Caki2 (cell line): ENCODE results near the gene NNAT. TPM values are rescaled to one million over a fixed set of nuclear protein-coding genes. Genes with fewer than 3 reads are reported as not detected.

Experiments used
- DNase-seq: peaks from one replicate; pipeline ENCODE4 v3.0.0-alpha.2; 2015; ENCODE audit warnings: low read depth
- in situ Hi-C: cut with HindIII; loops from 2 replicates; pipeline ENCODE4 v1.10.0; 2016; ENCODE audit warnings: low sequenced_read_pairs, low pct_unique_long_range_greater_than_20kb, mixed read lengths
- total RNA-seq: library from RNA; depleted of rRNA; stranded (reverse); fragments of >200 nt; shearing (Covaris generic); gene quantifications from 2 replicates; pipeline ENCODE4 v1.2.3, GENCODE V29; 2014; ENCODE audit warnings: low replicate concordance

The NNAT gene
- total RNA-seq, 1 experiment from 2014 or later, result not detected

DNA sequence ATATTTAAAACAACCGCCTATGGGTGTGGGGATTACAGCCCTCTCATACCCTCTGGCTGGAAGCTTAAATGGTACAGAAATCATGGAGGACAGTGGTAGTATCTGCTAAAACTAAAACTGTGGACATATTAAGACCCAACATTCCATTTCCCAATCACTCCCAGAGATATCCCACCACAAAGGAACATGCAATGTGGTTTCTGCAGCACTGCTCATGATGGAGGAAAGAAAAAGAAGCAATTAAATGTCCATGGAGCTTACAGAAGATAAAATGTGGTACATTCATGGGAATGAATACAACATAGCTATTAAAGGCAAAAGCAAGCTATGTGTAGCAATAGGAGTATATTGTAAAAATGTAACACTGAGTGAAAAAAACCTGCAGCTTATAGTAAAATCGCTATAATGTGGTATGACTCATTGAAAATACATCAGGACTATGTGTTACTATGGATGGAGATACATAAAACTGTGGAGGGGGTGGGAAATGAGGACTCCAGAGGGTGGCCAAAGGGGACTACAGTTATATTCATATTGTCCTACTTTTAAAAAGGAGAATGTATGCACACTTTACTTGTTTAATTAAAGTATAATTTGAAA is 22.9 kb upstream of the NNAT start:
- no peak for DNase-seq
- in situ Hi-C loops, result no loop called here

DNA sequence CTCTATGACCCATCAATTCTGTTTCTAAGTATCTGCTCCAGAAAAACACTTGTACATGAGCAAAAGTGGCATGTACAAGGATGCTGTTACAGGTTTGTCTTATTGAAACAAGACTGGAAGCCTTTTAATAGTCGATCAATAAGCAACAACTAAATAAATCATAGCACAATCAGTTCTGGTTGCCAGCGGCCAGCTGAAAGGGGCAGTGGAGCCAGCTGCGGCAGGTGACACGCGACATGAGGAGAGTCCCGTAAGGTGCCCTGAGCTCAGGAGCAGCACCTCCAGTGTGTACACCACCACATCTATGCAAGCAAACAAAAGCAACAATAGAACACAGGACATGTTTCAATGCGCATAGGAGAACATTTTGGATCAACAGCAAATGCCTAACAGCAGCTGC is 20.7 kb upstream of the NNAT start:
- no peak for DNase-seq
- in situ Hi-C loops, result no loop called here

GRCh38 chr20:37501940-37502339 is 19.1 kb upstream of the NNAT start:
- in situ Hi-C loops, result no loop called here
- no peak for DNase-seq

GRCh38 chr20:37502654-37503053 is 18.4 kb upstream of the NNAT start:
- in situ Hi-C loops, result no loop called here
- DNase-seq, result no peak

- no peak for DNase-seq
- in situ Hi-C loops, result no loop called here
Observed at GRCh38 chr20:37503256-37503927, 17.7 kb upstream of the NNAT start.

DNA sequence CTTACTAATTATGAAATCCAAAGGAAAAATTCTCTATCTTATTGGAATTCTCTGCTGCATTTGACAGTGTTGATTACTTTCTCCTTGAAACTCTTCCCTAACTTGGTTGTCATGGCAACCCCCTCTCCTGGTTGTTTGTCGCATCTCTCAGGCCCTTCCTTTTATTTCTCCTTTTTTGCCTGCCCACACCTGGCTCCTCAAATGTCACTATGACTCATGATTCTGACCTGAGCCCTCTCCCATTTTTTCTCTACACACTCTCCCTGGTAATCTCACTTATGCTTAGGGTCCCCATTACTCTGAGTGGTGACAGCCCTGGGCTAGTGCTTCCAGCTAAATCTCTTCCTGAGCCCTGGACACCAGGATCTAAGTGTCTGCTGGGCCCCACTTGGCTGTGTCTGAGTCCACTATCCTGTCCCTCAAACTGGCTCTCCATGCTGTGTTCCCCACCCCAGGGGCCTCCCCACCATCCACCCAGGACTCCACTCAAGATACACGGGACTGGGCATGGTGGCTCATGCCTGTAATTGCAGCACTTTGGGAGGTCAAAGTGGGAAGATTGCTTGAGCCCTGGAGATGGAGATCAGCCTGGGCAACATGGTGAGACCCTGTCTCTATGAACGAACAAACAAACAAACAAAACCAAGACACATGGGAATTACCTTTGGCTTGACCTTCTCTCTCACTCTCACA is 16.5 kb upstream of the NNAT start:
- in situ Hi-C loops, result no loop called here

GRCh38 chr20:37505263-37506151 is 15.5 kb upstream of the NNAT start:
- in situ Hi-C loops, result no loop called here

More for the DNA sequence above, 16.5 kb upstream of the NNAT start:
- DNase-seq, result no peak

GRCh38 chr20:37506152-37506725 is 14.8 kb upstream of the NNAT start:
- DNase-seq, result no peak
- in situ Hi-C loops, result no loop called here

More at GRCh38 chr20:37505263-37506151, 15.5 kb upstream of the NNAT start:
- DNase-seq, result no peak

- in situ Hi-C loops, result no loop called here
- no peak for DNase-seq
Observed at GRCh38 chr20:37510226-37510625, 10.8 kb upstream of the NNAT start.

GRCh38 chr20:37511610-37512275 is 9.3 kb upstream of the NNAT start:
- no peak for DNase-seq
- in situ Hi-C loops, result no loop called here

DNA sequence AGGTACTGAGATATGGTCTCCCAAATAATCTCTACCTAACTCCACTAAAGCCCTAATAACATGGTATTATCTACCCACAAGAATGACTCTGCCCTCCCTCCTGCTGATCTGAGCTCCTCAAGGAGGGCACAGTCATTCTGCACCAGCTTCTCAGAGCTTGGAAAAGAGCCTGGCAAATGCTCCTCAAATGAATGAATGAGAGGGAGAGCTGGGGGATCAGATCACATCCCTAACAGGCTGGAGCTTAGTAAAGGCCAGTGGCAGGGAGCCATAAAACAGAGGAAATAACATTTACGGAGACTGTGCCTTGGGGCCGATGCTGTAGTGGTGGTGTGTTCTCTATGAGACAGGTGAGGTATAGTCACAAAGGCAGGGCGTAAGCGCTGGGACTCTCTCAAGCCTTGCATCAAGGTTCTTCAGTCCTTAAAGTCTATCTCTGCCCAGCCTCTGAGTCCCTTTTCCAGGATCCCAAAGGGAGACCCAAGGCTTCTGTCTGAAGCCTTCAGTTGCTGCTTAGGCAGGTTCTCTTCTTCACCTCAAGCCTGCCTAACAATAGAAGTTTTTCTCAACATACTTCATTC is 7.2 kb upstream of the NNAT start:
- in situ Hi-C loops, result no loop called here
- DNase-seq, result no peak

DNA sequence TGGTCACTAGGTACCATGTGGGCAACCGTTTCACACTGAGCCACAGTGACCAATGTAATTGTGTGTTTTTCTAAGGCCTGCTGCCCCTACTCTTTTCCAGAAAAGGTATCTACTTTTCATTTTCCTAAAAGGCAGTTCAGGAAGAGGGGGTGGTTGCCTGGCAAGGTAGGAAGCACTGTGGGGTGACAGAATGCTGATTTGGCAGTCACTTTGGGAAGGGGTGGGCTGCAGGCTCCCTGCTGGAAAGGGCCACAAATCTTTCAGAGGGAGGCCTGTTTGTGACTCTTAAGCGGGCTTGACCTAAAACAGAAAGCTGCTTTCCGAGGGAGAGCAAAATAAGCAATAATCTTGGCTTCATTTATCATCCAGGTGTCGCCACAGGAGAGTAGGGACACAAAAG is 5.2 kb upstream of the NNAT start:
- in situ Hi-C loops, result no loop called here
- no peak for DNase-seq

DNA sequence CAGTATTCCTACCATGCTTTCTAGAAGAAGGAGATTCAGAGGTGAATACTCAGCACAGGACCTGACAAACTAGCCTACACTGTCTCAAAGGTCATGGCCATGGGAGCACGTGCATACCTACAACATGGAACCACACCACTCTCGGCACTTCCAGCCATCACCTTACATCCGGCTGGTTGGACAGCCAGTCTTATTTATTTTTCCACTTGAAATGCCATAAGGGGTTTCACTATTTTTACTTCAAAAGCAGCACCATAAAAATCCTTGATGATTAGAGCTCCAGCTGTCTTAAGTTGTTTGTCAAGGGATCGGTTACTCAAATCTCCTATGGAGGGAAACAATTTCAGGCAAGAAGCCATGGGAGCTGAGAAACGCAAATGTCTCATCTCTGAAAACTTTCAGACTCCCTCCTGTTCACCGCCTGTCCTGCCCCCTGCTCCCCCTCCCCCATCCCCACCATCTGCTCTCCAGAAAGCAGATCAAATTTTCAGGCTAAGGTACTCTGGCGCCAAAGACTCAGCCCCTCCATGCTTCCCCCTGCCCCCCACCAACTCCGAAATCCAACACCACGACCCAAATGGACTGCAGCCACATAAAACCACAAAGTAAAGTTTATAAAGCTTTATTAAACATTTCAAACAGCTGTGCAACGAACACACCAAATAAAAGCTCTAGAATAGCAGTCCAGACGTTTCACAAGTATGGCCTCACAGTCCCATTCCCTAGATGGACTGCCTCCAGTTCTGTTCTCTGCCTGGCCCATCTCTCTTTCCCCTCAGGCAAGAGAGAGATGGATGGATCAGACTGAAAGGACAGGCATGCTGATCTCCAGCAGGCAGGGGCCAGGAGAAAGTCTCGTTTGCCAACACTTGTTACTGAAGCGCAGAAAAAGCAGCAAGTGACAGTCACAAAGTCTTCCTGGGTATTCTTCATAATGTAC is 4.0 kb upstream of the NNAT start:
- in situ Hi-C loops, result no loop called here
- DNase-seq, result no peak

DNA sequence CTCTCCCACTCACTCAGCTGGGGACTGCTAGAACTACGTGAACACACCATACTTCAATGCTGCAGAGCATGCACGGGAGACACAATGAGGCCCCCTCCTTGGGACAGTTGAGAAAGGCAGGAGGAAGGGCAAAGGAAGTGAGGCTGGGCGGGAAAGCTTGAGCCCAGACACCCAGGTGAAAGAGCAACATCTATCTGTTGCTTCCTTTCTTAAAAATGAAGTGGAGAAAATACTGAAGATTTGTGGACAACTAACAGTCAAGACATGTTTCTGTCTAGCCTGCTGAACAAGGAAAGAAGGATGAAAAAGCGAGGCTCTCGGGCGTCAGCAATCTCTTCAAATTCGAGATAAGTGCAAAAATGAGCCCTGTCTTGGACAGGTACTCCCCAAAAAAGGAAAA is 3.0 kb upstream of the NNAT start:
- in situ Hi-C loops, result no loop called here

GRCh38 chr20:37518606-37519507 is 2.2 kb upstream of the NNAT start:
- in situ Hi-C loops, result no loop called here
- DNase-seq, result no peak

More for the DNA sequence above, 3.0 kb upstream of the NNAT start:
- DNase-seq, result no peak
